Peyer's patch (tissue), 4 donors: Measurements from ENCODE around the gene AP1B1. TPM values are rescaled to one million over a fixed set of nuclear protein-coding genes. Genes with fewer than 3 reads are reported as not detected.
A peak's percentile ranks its signal among the peaks of the same experiment; 100 is the strongest.

Experiments
- DNase-seq, 3 donors: peaks; one replicate each; pipeline ENCODE4 v3.0.0-alpha.2; 2017 to 2019
- H3K27ac ChIP-seq, 4 donors: fragments of 200-600 bp; sonication (generic); one replicate each; pipeline ENCODE4 v1.5.1; 2016 to 2019
- H3K27me3 ChIP-seq, 2 donors: fragments of 200-600 bp; sonication (generic); one replicate each; pipeline ENCODE4 v1.5.1; 2019
- H3K36me3 ChIP-seq, 3 donors: fragments of 200-600 bp; sonication (generic); one replicate each; pipeline ENCODE4 v1.5.1; 2016 to 2019
- H3K4me1 ChIP-seq, 4 donors: fragments of 200-600 bp; sonication (generic); one replicate each; pipeline ENCODE4 v1.5.1; 2016 to 2019
- H3K4me3 ChIP-seq, 4 donors: fragments of 200-600 bp; sonication (generic); 1 replicate in 3 of 4; 2 replicates in 1 of 4; pipeline ENCODE4 v1.5.1; 2016 to 2019; ENCODE audit warnings: mild to moderate bottlenecking in 1 of 4
- H3K9me3 ChIP-seq, 4 donors: fragments of 200-600 bp; sonication (generic); one replicate each; pipeline ENCODE4 v1.5.1; 2016 to 2019; ENCODE audit warnings: mild to moderate bottlenecking in 1 of 4
- CTCF ChIP-seq, 6 experiments: fragments of 450-650 bp in 4 of 6; fragments of 200-600 bp in 2 of 6; sonication (generic) in 1 of 6; IDR thresholded peaks; one replicate each; pipeline ENCODE4 v1.5.1; 2017 to 2019; ENCODE audit warnings: antibody characterized with exemption in 6 of 6, mild to moderate bottlenecking in 3 of 6, moderate library complexity in 1 of 6
- POLR2A ChIP-seq, 2 donors: fragments of 450-650 bp; IDR thresholded peaks; one replicate each; pipeline ENCODE4 v1.5.1; 2017; ENCODE audit warnings: antibody characterized with exemption in 2 of 2, mild to moderate bottlenecking in 2 of 2, moderate library complexity in 2 of 2
- total RNA-seq, 4 donors: library from RNA; depleted of rRNA; stranded (reverse); fragments of >200 nt; gene quantifications; one replicate each; pipeline ENCODE4 v1.1.0, GENCODE V29; 2016

The AP1B1 gene
- total RNA-seq, 4 donors from 2014 or later: 109 to 135 (median 124) TPM

- peaks cover 0 to 75% (median 29%) of the 10 kb centered on the region in 4 donors for H3K4me1 ChIP-seq
- no peaks in the 10 kb centered on the region for H3K36me3 ChIP-seq
- peak in 1 of 3 donors; percentile 73 for DNase-seq
- peak overlapping the region in 1 of 4 donors; percentile 0 for H3K4me3 ChIP-seq
- TF ChIP-seq POLR2A (IDR thresholded peaks at IDR 0.05): no peak
- no peak for TF ChIP-seq CTCF (IDR thresholded peaks at IDR 0.05)
- peak overlapping the region; percentile 6 to 95 (median 36) for H3K27ac ChIP-seq
- no peaks in the 10 kb centered on the region for H3K9me3 ChIP-seq
- H3K27me3 ChIP-seq: no peaks in the 10 kb centered on the region
These were observed 3.1 kb downstream of the AP1B1 start for GRCh38 chr22:29385151-29385704.

- DNase-seq: no peak
These were observed 4.6 kb downstream of the AP1B1 start for GRCh38 chr22:29383740-29384139.

DNA sequence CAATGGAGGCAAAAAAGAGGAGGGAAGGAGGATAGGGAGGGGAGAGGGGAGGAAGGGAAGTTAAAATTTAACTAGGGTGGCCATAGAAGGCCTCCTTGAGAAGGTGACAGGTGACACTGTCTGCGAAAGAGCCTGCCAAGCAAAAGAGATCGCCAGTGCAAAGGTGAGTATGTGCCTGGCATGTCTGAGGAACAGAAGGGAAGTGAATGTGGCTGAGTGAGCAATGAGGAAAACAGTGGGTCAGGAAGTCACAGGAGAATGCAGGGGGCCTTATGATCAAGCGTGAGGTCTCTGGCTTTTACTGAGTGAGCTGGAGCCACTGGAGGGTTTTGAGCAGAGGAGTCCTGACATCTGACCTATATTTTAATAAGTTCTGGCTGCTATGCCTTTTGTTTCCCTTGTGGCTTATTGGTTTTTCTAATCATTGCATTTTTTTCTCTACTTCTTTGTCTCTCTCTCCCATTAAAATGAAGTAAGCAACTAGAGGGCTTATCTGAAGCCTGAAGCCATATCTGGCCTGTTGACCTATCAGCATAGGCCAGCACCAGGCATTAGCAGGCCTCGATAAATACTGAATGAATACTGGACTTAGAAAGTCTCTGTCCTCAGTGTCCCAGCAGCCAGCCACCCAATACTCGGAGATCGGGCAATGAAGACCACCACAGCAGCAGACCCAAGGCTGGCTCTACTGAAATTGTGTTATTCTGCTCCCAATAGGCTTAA lies 5.6 kb downstream of the AP1B1 start:
- H3K27me3 ChIP-seq: no peaks in the 10 kb centered on the region
- peaks cover 0 to 4% (median 0%) of the 10 kb centered on the region in 3 donors for H3K36me3 ChIP-seq
- peak overlapping the region in 1 of 4 donors; percentile 4 for H3K4me3 ChIP-seq
- peak in 1 of 3 donors; percentile 83 for DNase-seq
- peak overlapping the region; percentile 17 to 89 (median 70) for H3K27ac ChIP-seq
- peaks cover 0 to 74% (median 27%) of the 10 kb centered on the region in 4 donors for H3K4me1 ChIP-seq
- TF ChIP-seq CTCF (IDR thresholded peaks at IDR 0.05) (no peak), POLR2A (IDR thresholded peaks at IDR 0.05) (peak in 1 of 2 donors; percentile 67)
- no peaks in the 10 kb centered on the region for H3K9me3 ChIP-seq

More at GRCh38 chr22:29383740-29384139, 4.6 kb downstream of the AP1B1 start:
- H3K27me3 ChIP-seq: no peaks in the 10 kb centered on the region
- no peaks in the 10 kb centered on the region for H3K9me3 ChIP-seq
- no peaks in the 10 kb centered on the region for H3K36me3 ChIP-seq
- TF ChIP-seq CTCF (IDR thresholded peaks at IDR 0.05) (no peak), POLR2A (IDR thresholded peaks at IDR 0.05) (no peak)
- H3K4me3 ChIP-seq: no peak overlapping the region
- peaks cover 0 to 74% (median 27%) of the 10 kb centered on the region in 4 donors for H3K4me1 ChIP-seq
- peak overlapping the region in 1 of 4 donors; percentile 89 for H3K27ac ChIP-seq

DNA sequence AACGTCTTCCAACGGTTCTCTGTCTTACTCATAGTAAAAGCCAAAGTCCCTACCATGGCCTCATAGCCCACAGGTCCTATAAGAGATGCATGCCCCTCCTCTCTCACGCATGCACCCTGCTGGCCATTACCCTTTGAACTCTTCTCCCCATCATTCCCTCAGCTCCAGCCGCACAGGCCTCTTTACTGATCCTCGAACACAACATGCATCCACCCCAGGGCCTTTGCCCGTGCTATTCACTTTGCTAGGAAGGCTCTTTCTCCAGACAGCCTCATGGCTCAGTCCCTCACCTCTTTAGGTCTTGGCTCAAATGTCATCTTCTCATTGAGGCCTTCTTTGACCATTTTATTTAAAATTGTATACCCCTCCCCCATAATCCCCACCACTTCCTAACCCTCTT lies 7.5 kb downstream of the AP1B1 start:
- peaks cover 0 to 58% (median 21%) of the 10 kb centered on the region in 4 donors for H3K4me1 ChIP-seq

More for the DNA sequence above, 7.5 kb downstream of the AP1B1 start:
- TF ChIP-seq CTCF (IDR thresholded peaks at IDR 0.05): no peak
- TF ChIP-seq POLR2A (IDR thresholded peaks at IDR 0.05): no peak
- Histone ChIP-seq H3K27me3 (no peaks in the 10 kb centered on the region), H3K4me3 (no peak overlapping the region), H3K36me3 (peaks cover 0 to 20% (median 0%) of the 10 kb centered on the region in 3 donors), H3K9me3 (no peaks in the 10 kb centered on the region), H3K27ac (no peak overlapping the region)
- no peak for DNase-seq
